HEK293T (cell line): Measurements from ENCODE around the gene FGF14.

Source experiments
- BHLHE40 ChIP-seq: fragments of 450-650 bp; IDR thresholded peaks from 2 replicates; pipeline ENCODE4 v1.6.1; 2016; ENCODE audit warnings: mild to moderate bottlenecking, moderate library complexity, borderline replicate concordance
- CTBP1 ChIP-seq: fragments of 450-650 bp; IDR thresholded peaks from 2 replicates; pipeline ENCODE4 v1.6.1; 2016; ENCODE audit warnings: borderline replicate concordance
- FOXK2 ChIP-seq: fragments of 450-650 bp; IDR thresholded peaks from 2 replicates; pipeline ENCODE4 v1.6.1; 2016; ENCODE audit warnings: mild to moderate bottlenecking
- FOXM1 ChIP-seq: fragments of 450-650 bp; IDR thresholded peaks from 2 replicates; pipeline ENCODE4 v1.6.1; 2017; ENCODE audit warnings: mild to moderate bottlenecking, borderline replicate concordance
- SP1 ChIP-seq: fragments of 450-650 bp; IDR thresholded peaks from 2 replicates; pipeline ENCODE4 v1.6.1; 2017
- SUZ12 ChIP-seq: fragments of 450-650 bp; IDR thresholded peaks from 2 replicates; pipeline ENCODE4 v1.6.1; 2016; ENCODE audit warnings: mild to moderate bottlenecking

DNA sequence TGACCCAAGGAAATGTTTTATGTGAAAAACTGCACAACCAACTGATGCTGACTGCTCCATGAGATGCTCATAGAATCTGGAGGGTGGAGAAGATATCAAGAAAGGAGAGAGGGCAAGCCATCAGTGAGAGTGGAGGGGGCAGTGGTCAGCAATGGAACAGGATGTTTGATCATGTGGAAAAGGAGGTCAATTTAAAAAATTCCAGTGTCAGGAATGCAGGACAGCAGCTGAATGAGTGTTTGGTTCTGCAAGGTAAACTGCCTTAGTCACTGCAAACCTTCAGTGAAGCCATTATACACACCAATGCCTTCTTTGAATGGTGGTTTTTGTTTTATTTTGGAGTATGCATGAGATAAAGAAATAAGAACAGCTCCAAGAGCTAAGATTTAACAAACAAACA is 121.5 kb downstream of the FGF14 start:
- TF ChIP-seq BHLHE40, result no peak
- no peak for TF ChIP-seq SUZ12
- no peak for TF ChIP-seq SP1
- TF ChIP-seq FOXM1, result no peak
- no peak for TF ChIP-seq FOXK2
- TF ChIP-seq CTBP1, result no peak
